Left ventricle myocardium inferior (tissue), 1 donor: Measurements from ENCODE around the gene DDX1. TPM values are rescaled to one million over a fixed set of nuclear protein-coding genes. Genes with fewer than 3 reads are reported as not detected.

Experiments
- DNase-seq: peaks from one replicate; pipeline ENCODE4 v3.0.0-alpha.2; 2020
- H3K27ac ChIP-seq: fragments of 200-600 bp; replicated peaks from 2 replicates; pipeline ENCODE4 v1.8.0; 2021
- H3K27me3 ChIP-seq: fragments of 200-600 bp; 2 replicates; pipeline ENCODE4 v1.8.0; 2021; ENCODE audit warnings: low read depth
- H3K36me3 ChIP-seq: fragments of 200-600 bp; 2 replicates; pipeline ENCODE4 v1.8.0; 2021
- H3K4me1 ChIP-seq: fragments of 200-600 bp; 2 replicates; pipeline ENCODE4 v1.8.0; 2021
- H3K4me3 ChIP-seq: fragments of 200-600 bp; 2 replicates; pipeline ENCODE4 v1.8.0; 2021; ENCODE audit warnings: mild to moderate bottlenecking, moderate library complexity
- H3K9me3 ChIP-seq: fragments of 200-600 bp; replicated peaks from 2 replicates; pipeline ENCODE4 v1.8.0; 2021
- CTCF ChIP-seq: fragments of 200-600 bp; IDR thresholded peaks from 2 replicates; pipeline ENCODE4 v1.8.0; 2021; ENCODE audit warnings: antibody characterized with exemption, mild to moderate bottlenecking, borderline replicate concordance
- intact Hi-C: fragments of 100-400 bp; cut with micrococcal nuclease; formaldehyde crosslinking; loops from one replicate; pipeline ENCODE4 v1.11.0; 2022
- total RNA-seq: library from RNA; stranded (reverse); fragmentation: NEBNext Ultra II Directional; extraction: Animal tissue kit (Norgen Biotek cat#: 25700); gene quantifications from one replicate; pipeline ENCODE4 v1.2.1, GENCODE V29; 2021
- donor health status: DM: no; HTN: yes; CAD: no; lungs with severe emphysema.

The DDX1 gene
- total RNA-seq, 1 donor from 2014 or later: 156 TPM

- Histone ChIP-seq H3K9me3 (no peaks in the 10 kb centered on the region), H3K27me3 (no peaks in the 10 kb centered on the region), H3K27ac (no peak overlapping the region), H3K36me3 (no peaks in the 10 kb centered on the region), H3K4me1 (no peaks in the 10 kb centered on the region), H3K4me3 (no peak overlapping the region)
- intact Hi-C loops: no loop called here
- TF ChIP-seq CTCF: no peak
- no peak for DNase-seq
Observed at GRCh38 chr2:15582710-15583357, 8.8 kb upstream of the DDX1 start.

GRCh38 chr2:15583826-15584225 is 7.8 kb upstream of the DDX1 start:
- TF ChIP-seq CTCF: no peak
- Histone ChIP-seq H3K36me3 (no peaks in the 10 kb centered on the region), H3K27me3 (no peaks in the 10 kb centered on the region), H3K9me3 (no peaks in the 10 kb centered on the region), H3K4me3 (no peak overlapping the region), H3K4me1 (no peaks in the 10 kb centered on the region), H3K27ac (no peak overlapping the region)
- intact Hi-C loops: no loop called here
- no peak for DNase-seq

- Histone ChIP-seq H3K27ac (no peak overlapping the region), H3K4me3 (no peak overlapping the region), H3K9me3 (no peaks in the 10 kb centered on the region), H3K4me1 (no peaks in the 10 kb centered on the region), H3K36me3 (no peaks in the 10 kb centered on the region), H3K27me3 (no peaks in the 10 kb centered on the region)
- intact Hi-C loops: no loop called here
- no peak for DNase-seq
- no peak for TF ChIP-seq CTCF
Observed at GRCh38 chr2:15584316-15584715, 7.4 kb upstream of the DDX1 start.

GRCh38 chr2:15584767-15585469 is 6.8 kb upstream of the DDX1 start:
- no peaks in the 10 kb centered on the region for H3K4me1 ChIP-seq

GRCh38 chr2:15588329-15588919 is 3.2 kb upstream of the DDX1 start:
- intact Hi-C loops: no loop called here
- no peak overlapping the region for H3K27ac ChIP-seq
- DNase-seq: no peak
- peak; percentile 63 for TF ChIP-seq CTCF
- H3K27me3 ChIP-seq: no peaks in the 10 kb centered on the region
- H3K36me3 ChIP-seq: no peaks in the 10 kb centered on the region
- peaks cover 24% of the 10 kb centered on the region for H3K4me1 ChIP-seq
- H3K4me3 ChIP-seq: no peak overlapping the region
- H3K9me3 ChIP-seq: no peaks in the 10 kb centered on the region

More at GRCh38 chr2:15584767-15585469, 6.8 kb upstream of the DDX1 start:
- no peak overlapping the region for H3K4me3 ChIP-seq
- no peaks in the 10 kb centered on the region for H3K36me3 ChIP-seq
- H3K9me3 ChIP-seq: no peaks in the 10 kb centered on the region
- intact Hi-C loops: no loop called here
- no peak for TF ChIP-seq CTCF
- no peak for DNase-seq
- H3K27me3 ChIP-seq: no peaks in the 10 kb centered on the region
- no peak overlapping the region for H3K27ac ChIP-seq
